GM19099 (cell line): ENCODE data around the gene TBCK.

ENCODE experiments used
- POLR2A ChIP-seq: IDR thresholded peaks from 3 replicates; pipeline ENCODE4 v1.6.1; 2011; ENCODE audit warnings: low read depth; ENCODE audit not compliant: insufficient read length; ENCODE audit errors: extremely low read depth

The TBCK gene

GRCh38 chr4:106136777-106137331, 179.2 kb downstream of the TBCK start:
- no peak for TF ChIP-seq POLR2A

- TF ChIP-seq POLR2A = no peak
Measured at GRCh38 chr4:106132045-106132444, 184.0 kb downstream of the TBCK start.

- no peak for TF ChIP-seq POLR2A
Measured at GRCh38 chr4:106126062-106126461, 189.9 kb downstream of the TBCK start.

GRCh38 chr4:106116025-106116424, 200.0 kb downstream of the TBCK start:
- no peak for TF ChIP-seq POLR2A

- no peak for TF ChIP-seq POLR2A
Measured at GRCh38 chr4:106114270-106114669, 201.7 kb downstream of the TBCK start.

GRCh38 chr4:106109929-106110328, 206.1 kb downstream of the TBCK start:
- no peak for TF ChIP-seq POLR2A

GRCh38 chr4:106105697-106106096, 210.3 kb downstream of the TBCK start:
- no peak for TF ChIP-seq POLR2A

GRCh38 chr4:106104276-106104675, 211.7 kb downstream of the TBCK start:
- TF ChIP-seq POLR2A = no peak

GRCh38 chr4:106096454-106096853, 219.6 kb downstream of the TBCK start:
- TF ChIP-seq POLR2A = no peak

GRCh38 chr4:106095408-106095807, 220.6 kb downstream of the TBCK start:
- TF ChIP-seq POLR2A = no peak

GRCh38 chr4:106092361-106093040, 223.5 kb downstream of the TBCK start:
- TF ChIP-seq POLR2A = no peak

- no peak for TF ChIP-seq POLR2A
Measured at GRCh38 chr4:106090826-106091225, 225.2 kb downstream of the TBCK start.

- TF ChIP-seq POLR2A = no peak
Measured at GRCh38 chr4:106083065-106083464, 232.9 kb downstream of the TBCK start.

- TF ChIP-seq POLR2A = no peak
Measured at GRCh38 chr4:106080376-106080775, 235.6 kb downstream of the TBCK start.

GRCh38 chr4:106079616-106080015, 236.4 kb downstream of the TBCK start:
- TF ChIP-seq POLR2A = no peak

GRCh38 chr4:106065018-106065417, 251.0 kb downstream of the TBCK start:
- no peak for TF ChIP-seq POLR2A

- TF ChIP-seq POLR2A = no peak
Measured at GRCh38 chr4:106063009-106063408, 253.0 kb downstream of the TBCK start.

GRCh38 chr4:106062452-106062875, 253.5 kb downstream of the TBCK start:
- no peak for TF ChIP-seq POLR2A

GRCh38 chr4:106058921-106059320, 257.1 kb downstream of the TBCK start:
- no peak for TF ChIP-seq POLR2A
